ENCODE measurements around the gene TSHR. TPM values are rescaled to one million over a fixed set of nuclear protein-coding genes. Genes with fewer than 3 reads are reported as not detected.

The TSHR gene
- total and polyA plus RNA-seq, 2 of the 13 experiments (the other 11 are each of a cell fraction or from before 2014, with no cell fraction given) = not detected

DNA sequence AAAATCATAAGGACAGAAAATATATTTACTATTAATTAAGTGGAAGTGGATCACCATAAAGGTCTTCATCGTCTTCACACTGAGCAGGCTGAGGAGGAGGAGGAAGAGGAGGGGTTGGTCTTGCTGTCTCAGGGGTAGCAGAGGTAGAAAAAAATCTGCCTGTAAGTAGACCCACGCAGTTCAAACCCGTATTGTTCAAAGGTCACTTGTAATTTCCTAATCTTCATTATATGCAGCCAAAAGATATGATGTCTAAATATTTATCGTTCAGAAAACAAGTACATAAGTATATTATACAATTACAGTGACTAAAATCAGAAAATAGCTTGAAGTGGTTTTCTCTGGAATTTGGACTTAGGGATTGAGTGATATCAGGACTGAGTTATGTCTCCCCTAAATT is 193.2 kb downstream of the TSHR start (continued):
- TF ChIP-seq ELK4 (CRISPR knock-in tag; IDR thresholded peaks at IDR 0.05; ENCODE audit: borderline replicate concordance) = no peak
- no peak for TF ChIP-seq ZNF12 (CRISPR knock-in tag; IDR thresholded peaks at IDR 0.05)
- TF ChIP-seq PCBP2 (optimal IDR thresholded peaks at IDR 0.05; ENCODE audit: low read depth, low read length, poor library complexity, severe bottlenecking) = no peak
- no peak for TF ChIP-seq IRF2 (CRISPR knock-in tag; IDR thresholded peaks at IDR 0.05)
- TF ChIP-seq UBTF (CRISPR knock-in tag; IDR thresholded peaks at IDR 0.05) = no peak
- TF ChIP-seq RXRA (CRISPR knock-in tag; IDR thresholded peaks at IDR 0.05) = no peak
- TF ChIP-seq ZIK1 (CRISPR knock-in tag; IDR thresholded peaks at IDR 0.05; ENCODE audit: borderline replicate concordance, low read depth) = no peak
- TF ChIP-seq MED13 (CRISPR knock-in tag; IDR thresholded peaks at IDR 0.05) = no peak
- TF ChIP-seq ZBTB1 (CRISPR knock-in tag; IDR thresholded peaks at IDR 0.05; ENCODE audit: borderline replicate concordance) = no peak
- TF ChIP-seq, protein P1, sequence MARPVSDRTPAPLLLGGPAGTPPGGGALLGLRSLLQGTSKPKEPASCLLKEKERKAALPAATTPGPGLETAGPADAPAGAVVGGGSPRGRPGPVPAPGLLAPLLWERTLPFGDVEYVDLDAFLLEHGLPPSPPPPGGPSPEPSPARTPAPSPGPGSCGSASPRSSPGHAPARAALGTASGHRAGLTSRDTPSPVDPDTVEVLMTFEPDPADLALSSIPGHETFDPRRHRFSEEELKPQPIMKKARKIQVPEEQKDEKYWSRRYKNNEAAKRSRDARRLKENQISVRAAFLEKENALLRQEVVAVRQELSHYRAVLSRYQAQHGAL (CRISPR knock-in tag; IDR thresholded peaks at IDR 0.05; ENCODE audit: not compliant biosample characterization) = no peak

All from HepG2 (cell line).